ENCODE data around the gene CTSA.

Gene CTSA

GRCh38 chr20:45892828-45893500, 1.8 kb downstream of the CTSA start:
- no peak overlapping the region for H3K9ac ChIP-seq (ENCODE audit: low read length)
- no peaks in the 10 kb centered on the region for H4K20me1 ChIP-seq (ENCODE audit: insufficient read depth, low read length)
- H3K9me2 ChIP-seq (ENCODE audit: low read depth, low read length): no peaks in the 10 kb centered on the region
- TF ChIP-seq EZH2 (IDR thresholded peaks at IDR 0.05; ENCODE audit: borderline replicate concordance, low read length) (no peak), CTCF (IDR thresholded peaks at IDR 0.05; ENCODE audit: low read length) (no peak)
- H3K36me3 ChIP-seq (ENCODE audit: insufficient read depth, low read length): peaks cover 16% of the 10 kb centered on the region; the same call in 1 of the 2 replicates
- no peaks in the 10 kb centered on the region for H3K9me3 ChIP-seq (ENCODE audit: low read length)
- H3K27ac ChIP-seq (ENCODE audit: low read depth, low read length, poor library complexity, severe bottlenecking): no peak overlapping the region
- H3F3A ChIP-seq (ENCODE audit: insufficient read depth, low read length): no peaks in the 10 kb centered on the region; the same call in 1 of the 2 replicates
- peaks cover 30% of the 10 kb centered on the region for H3K4me1 ChIP-seq (ENCODE audit: insufficient read depth, low read length, severe bottlenecking)
- H2AFZ ChIP-seq (ENCODE audit: low read length): no peak overlapping the region
- H3K27me3 ChIP-seq (ENCODE audit: insufficient read depth, low read length): no peaks in the 10 kb centered on the region
- H3K4me2 ChIP-seq (ENCODE audit: low read length): no peak overlapping the region
- no peaks in the 10 kb centered on the region for H3K79me2 ChIP-seq (ENCODE audit: insufficient read depth, low read length)
- no peak overlapping the region for H3K4me3 ChIP-seq (ENCODE audit: low read depth, low read length, poor library complexity, severe bottlenecking)

GRCh38 chr20:45893831-45894230, 2.7 kb downstream of the CTSA start:
- Histone ChIP-seq H4K20me1 (ENCODE audit: insufficient read depth, low read length) (no peaks in the 10 kb centered on the region), H3K36me3 (ENCODE audit: insufficient read depth, low read length) (peaks cover 19% of the 10 kb centered on the region; the same call in 1 of the 2 replicates), H3K9me2 (ENCODE audit: low read depth, low read length) (no peaks in the 10 kb centered on the region), H3K9ac (ENCODE audit: low read length) (no peak overlapping the region), H3K79me2 (ENCODE audit: insufficient read depth, low read length) (no peaks in the 10 kb centered on the region), H3K27ac (ENCODE audit: low read depth, low read length, poor library complexity, severe bottlenecking) (no peak overlapping the region), H3K4me3 (ENCODE audit: low read depth, low read length, poor library complexity, severe bottlenecking) (no peak overlapping the region), H3K27me3 (ENCODE audit: insufficient read depth, low read length) (no peaks in the 10 kb centered on the region), H3F3A (ENCODE audit: insufficient read depth, low read length) (no peaks in the 10 kb centered on the region; the same call in 1 of the 2 replicates), H3K9me3 (ENCODE audit: low read length) (no peaks in the 10 kb centered on the region), H3K4me2 (ENCODE audit: low read length) (no peak overlapping the region), H3K4me1 (ENCODE audit: insufficient read depth, low read length, severe bottlenecking) (peaks cover 30% of the 10 kb centered on the region), H2AFZ (ENCODE audit: low read length) (no peak overlapping the region)
- TF ChIP-seq CTCF (IDR thresholded peaks at IDR 0.05; ENCODE audit: low read length): no peak

GRCh38 chr20:45894797-45895196, 3.7 kb downstream of the CTSA start:
- Histone ChIP-seq H3K27me3 (ENCODE audit: insufficient read depth, low read length) (no peaks in the 10 kb centered on the region), H3K4me3 (ENCODE audit: low read depth, low read length, poor library complexity, severe bottlenecking) (no peak overlapping the region), H3K9me3 (ENCODE audit: low read length) (no peaks in the 10 kb centered on the region), H3K9me2 (ENCODE audit: low read depth, low read length) (no peaks in the 10 kb centered on the region), H3K4me1 (ENCODE audit: insufficient read depth, low read length, severe bottlenecking) (peaks cover 29% of the 10 kb centered on the region), H4K20me1 (ENCODE audit: insufficient read depth, low read length) (no peaks in the 10 kb centered on the region), H3K79me2 (ENCODE audit: insufficient read depth, low read length) (no peaks in the 10 kb centered on the region), H3K27ac (ENCODE audit: low read depth, low read length, poor library complexity, severe bottlenecking) (no peak overlapping the region), H2AFZ (ENCODE audit: low read length) (no peak overlapping the region), H3K4me2 (ENCODE audit: low read length) (no peak overlapping the region), H3K36me3 (ENCODE audit: insufficient read depth, low read length) (peaks cover 23% of the 10 kb centered on the region; the same call in 1 of the 2 replicates), H3K9ac (ENCODE audit: low read length) (no peak overlapping the region), H3F3A (ENCODE audit: insufficient read depth, low read length) (no peaks in the 10 kb centered on the region)
- no peak for TF ChIP-seq CTCF (IDR thresholded peaks at IDR 0.05; ENCODE audit: low read length)
- TF ChIP-seq EZH2 (IDR thresholded peaks at IDR 0.05; ENCODE audit: borderline replicate concordance, low read length): no peak

Measured in OCI-LY1 (cell line).